Activated CD4-positive, alpha-beta T cell treated with anti-CD3 and anti-CD28 coated beads, Interleukin-2, amount 50 U/mL, for 1 hour (primary cell): ENCODE results near the gene IMPA2.
"Not testable (repeated sequence)": the region's sequence is repeated elsewhere in the genome, so short reads cannot be mapped to it uniquely, and the experiment has no call there.

Experiments
- DNase-seq: peaks from one replicate; pipeline ENCODE4 v3.0.0-alpha.2; 2020

Gene IMPA2

DNA sequence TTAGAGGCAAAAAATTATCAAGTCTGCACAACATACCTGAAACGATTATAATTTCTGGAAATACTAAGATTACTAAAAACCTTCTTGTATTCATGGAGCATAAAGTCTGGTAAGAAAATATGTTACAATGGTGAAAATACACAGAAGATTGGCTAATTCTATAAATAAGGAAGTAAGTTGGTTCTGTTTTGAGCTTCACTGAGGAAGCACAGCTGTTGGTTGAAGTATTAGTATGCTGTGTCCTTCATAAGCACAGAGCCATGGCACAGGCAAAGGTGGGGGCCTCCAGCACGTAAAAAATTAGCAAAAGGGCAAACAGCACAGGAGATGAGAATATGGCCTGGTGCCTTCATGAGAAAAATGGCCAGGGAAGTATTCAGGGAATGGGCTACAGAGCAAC is 72.0 kb downstream of the IMPA2 start:
- DNase-seq, result no peak

DNA sequence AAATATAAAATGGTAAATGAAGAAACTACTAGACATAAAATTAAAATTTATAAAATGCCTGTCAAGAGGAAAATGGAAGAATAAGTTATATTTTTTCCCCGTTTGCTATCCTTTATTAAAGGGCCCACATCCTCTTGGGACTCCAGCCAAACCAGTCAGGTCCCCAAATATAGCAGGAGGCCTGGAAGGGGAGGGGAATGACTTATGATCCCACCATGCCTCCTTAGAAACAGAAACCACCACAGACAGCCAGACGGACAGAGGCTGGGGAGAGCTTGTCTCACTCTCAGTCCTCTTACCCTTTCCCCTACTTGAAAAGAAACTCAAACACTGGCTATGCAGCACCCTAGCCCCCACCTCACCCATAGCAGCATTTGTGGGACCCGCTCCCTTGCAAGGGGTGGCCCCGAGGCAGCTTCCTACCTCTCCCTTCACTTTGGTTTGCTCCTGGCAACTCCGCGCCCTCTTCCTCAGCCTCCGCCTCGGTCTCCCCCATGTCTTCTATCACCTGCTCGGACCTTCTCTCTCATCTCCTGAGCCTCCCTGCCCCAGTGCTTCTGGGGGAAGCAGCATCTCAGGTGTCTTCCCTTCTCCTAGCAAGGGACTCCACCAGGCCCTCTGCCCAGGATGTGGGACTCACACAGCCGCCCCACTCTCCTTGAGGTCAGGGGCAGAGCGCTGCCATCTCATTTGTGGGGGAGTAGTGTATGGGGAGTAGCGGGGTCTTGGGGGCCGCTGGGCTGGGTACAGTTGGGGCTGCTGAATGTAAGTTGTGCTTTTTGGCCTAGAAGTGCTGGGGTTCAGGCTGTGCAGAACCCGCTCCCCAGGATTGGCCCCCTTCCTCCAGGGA is 75.0 kb downstream of the IMPA2 start:
- DNase-seq, result no peak

DNA sequence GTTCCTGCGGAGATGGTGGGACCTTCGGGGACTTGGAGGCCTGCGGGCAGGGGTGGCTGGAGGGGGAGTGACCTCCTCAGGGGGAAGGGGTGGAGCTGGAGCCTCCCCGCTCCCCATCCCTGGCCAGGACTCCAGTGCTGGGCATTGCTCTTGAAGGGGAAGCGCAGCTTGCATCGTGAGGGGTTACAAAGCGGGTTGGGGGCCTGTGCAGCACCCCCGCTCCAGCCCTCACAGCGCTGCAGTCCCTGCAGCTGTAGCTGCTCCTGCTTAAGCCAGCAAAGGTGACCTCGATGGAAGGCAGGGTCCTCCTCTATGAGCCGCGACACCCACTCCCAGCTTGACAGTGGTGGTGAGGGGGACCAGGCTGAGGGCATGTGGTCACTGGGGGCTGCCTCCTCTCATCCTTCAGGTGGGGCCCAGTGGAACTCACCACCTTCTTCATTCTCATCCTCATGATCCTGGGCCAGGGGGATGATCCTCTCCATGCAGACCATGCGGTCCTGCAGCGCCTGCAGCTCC is 75.6 kb downstream of the IMPA2 start:
- no peak for DNase-seq

DNA sequence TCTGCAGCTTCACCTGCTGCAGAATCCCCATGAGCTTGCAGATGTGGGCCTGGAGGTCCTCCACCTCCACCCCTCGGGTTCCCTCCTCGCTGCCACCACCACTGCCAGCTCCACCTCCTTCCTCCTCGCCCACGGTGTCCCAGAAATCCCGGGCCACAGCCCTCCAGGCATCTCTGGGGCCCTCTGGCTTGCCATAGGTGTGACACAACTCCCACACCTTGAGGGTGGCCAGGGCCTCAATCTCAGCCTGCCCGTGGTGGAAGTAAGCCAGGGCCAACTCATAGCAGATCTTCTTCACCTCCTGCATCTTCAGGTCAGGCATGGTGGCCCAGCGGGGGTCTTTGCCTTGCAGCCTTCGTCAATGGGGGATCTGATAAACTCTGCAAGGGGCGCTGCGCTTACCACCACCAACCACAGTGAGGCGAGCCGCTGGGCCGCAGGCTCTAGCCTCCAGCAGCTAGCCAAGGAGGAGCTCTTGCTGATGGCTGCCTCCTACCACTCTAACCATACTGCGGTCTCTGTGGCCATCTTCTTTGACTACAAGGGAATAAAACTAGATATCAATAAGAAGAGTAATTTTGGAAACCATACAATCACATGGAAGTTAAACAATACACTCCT is 76.2 kb downstream of the IMPA2 start:
- DNase-seq, result no peak

- DNase-seq, result no peak
Measured at GRCh38 chr18:12059334-12060181, 78.3 kb downstream of the IMPA2 start.

DNA sequence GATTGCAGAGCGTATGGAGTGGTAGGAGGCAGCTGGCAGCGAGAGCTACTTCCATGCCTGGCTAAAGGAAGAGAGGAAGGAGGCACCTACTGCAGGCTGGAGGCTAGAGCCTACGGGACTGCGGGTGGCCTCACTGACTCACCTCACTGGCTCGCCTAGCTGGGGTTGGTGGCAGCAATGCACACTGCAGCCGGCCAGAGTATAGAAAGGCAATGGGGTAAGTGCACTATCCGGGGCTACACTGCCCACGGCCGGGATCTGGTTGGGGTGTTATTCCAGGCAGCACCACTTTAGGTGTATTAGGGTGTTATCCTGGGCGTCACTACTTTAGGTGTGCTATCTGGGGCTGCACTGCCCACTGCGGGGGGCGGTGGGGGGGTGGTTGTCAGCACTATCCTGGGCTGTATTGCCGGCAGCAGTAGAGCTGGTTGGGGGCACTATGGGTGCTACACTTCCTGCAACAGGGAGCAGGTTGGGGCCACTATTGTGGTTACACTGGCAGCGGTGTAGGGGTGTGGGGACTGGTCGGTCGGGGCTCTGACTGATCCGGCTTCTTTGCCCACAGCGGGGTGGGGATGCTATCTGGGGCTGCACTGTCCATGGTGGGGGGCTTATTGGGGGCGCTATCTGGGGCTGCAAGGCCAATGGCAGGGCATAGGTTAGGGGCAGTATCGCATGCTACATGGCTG is 79.0 kb downstream of the IMPA2 start:
- no peak for DNase-seq

- no peak for DNase-seq
Measured at GRCh38 chr18:12061685-12062084, 80.4 kb downstream of the IMPA2 start.

DNA sequence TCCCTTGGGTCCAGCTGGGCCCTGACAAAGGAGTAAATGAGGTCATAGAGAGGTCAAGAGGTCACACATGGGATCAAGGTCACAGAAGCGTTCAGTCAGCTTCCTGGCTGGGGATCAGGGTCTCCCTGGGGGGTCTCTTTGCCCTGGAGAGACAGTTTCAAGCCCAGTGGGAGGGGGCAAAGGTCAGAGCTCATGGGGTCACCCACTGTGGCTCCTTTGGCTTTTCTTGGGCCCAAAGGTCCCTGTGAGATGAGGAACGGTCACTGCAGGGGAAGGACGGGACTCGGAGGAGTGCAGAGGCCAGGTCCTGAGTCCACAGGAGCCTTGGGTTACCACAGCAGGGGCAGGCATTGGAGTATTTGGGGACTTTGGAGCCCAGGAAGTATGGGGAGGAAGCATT is 81.7 kb downstream of the IMPA2 start:
- DNase-seq, result no peak

- no peak for DNase-seq
Measured at GRCh38 chr18:12064086-12064763, 82.9 kb downstream of the IMPA2 start.

DNA sequence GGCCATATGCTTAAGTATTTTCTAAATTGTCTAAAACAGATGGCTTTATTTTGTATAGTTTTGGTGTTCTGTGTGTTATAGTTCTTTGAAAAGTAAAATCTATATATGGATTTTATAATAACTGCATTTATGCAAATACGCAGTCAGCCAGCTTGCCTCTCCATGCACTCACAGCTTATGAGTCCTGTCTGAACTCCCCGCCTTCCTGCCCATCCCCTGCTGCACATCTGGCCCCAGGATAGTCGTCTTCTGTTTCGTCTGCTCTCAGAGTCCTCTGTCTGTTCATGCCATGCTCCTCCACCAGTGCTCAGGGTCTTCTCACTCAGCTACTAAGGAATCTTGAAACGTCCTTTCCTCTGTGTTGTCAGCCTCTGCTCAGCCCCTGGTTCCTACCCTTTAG is 84.1 kb downstream of the IMPA2 start:
- DNase-seq, result no peak

- DNase-seq, result no peak
Measured at GRCh38 chr18:12066910-12067511, 85.7 kb downstream of the IMPA2 start.

- DNase-seq, result no peak
Measured at GRCh38 chr18:12067671-12068070, 86.4 kb downstream of the IMPA2 start.

DNA sequence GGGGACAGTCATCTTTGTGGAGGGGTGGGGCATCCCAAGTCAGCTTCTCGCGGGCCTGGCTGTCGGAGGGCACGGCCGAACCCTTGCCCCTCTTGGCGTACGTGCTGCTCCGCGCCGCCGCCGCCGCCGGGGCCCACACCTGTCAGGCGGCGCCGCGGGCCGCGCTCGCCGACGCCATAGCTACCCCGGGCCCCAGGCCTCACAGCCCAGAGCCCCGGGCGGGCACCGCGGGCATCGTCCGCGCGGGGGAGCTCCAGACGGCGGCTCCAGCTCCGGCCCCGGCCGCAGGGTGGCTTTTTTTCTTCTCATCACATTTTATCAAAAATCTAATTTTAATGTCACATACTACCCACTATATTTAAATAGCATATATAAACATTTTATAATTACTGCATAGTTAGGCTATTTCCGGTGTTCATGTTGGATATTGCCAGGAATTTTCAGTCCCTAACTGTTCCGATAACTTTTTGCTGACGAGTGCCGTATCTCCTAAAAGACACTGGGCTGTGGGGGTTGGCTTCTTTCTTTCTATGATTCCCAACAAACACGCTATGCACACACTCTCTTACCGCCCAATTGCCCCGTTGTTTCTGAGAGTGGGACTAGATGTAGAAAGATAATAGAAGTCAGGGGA is 87.1 kb downstream of the IMPA2 start:
- not testable (repeated sequence) for DNase-seq

DNA sequence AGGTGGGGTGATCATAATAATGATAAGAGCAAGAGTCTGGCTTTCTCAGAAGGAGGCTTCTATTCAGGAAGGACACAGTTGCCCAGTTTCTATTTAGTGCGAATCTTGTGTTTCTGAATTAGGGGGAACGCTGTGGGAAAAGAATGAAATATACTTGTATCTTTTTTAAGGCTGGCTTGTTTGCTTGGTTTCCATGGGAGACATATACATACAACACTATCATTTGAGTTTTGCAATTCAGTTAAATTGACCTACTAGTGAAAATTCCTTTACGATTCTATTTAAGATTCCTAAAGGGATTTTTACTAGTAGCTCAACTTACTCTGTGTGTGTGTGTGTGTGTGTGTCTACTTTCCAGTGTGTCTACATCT is 87.6 kb downstream of the IMPA2 start:
- DNase-seq, result no peak

DNA sequence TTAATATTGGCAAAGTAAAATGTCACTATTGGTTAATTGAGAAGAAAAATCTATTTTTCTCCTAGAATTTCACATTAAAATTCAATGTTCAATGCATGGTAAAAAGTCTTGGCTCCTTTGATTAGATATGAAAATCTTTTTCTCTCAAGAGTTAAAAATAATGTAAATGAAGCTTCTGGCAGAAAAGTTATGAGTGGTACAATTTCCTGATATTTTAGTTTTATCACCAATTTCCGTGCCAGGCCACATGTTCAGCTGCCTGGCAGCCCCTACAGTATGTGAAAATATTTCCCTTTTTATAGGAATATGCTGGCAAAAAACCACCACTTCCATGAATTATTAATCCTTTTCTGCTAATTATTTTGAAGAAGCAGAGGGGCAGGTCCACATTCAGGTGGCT is 89.8 kb downstream of the IMPA2 start:
- DNase-seq, result not testable (repeated sequence)

DNA sequence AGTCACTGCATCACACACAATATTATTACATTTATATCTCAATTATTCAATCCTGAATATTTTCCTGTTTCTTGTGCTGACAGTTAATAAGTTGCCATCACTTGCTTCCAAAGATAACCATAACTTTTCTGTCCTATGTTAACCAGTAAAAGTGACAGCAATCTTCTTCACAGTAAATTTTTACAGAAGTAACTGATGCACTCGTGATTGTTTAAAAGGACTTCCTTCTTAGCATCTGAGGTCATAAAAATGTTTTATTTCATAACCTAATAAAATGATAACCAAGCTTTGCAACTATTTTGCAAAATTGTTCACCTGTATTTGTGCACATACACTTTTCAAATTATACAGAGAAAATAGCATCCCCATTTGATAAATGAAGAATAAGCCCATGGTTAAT is 91.7 kb downstream of the IMPA2 start:
- DNase-seq, result no peak

DNA sequence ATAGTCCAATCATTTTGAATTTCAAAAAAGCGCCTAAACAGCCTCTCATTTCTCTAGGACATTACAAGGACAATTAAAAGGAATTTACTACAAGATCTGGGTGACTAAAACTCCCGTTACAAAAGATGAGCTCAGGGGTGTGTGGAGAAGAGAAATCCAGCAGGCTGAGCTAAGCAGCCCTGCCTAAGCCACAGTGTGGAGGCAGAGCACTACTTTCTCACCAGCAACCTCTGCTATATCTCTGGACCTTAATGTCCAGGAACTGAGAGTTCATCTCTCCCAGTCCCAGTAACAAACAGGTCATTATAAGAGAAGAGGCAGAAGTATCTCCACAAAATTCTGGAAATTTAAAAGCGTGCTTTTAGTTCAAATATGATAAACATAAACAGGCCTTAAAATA is 93.4 kb downstream of the IMPA2 start:
- DNase-seq, result no peak

GRCh38 chr18:12076424-12077140 is 95.3 kb downstream of the IMPA2 start:
- DNase-seq, result no peak

DNA sequence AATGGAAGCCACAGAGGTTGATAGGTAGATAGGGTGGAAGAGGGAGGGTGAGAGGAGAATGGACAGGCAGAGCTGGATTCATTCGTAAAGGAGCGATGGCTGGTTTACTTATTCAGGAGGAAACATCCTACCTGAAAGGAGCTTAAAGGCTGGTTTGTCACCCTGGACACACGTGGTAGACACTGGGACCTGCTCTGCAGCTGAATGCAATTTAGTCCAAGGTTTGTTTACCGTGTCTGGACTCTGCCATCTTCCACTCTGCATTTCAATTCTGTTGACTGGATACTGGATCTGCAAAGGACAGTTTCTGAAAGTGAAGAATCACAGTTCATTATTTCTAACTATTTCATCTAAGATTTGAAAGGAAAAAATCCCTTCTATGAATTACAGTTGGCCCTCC is 96.7 kb downstream of the IMPA2 start:
- DNase-seq, result not testable (repeated sequence)

GRCh38 chr18:12079491-12080237 is 98.4 kb downstream of the IMPA2 start:
- DNase-seq, result no peak
